Fibroblast of skin of left quadriceps (primary cell): Measurements from ENCODE around the gene FOXF1.

Source experiments
- DNase-seq, 2 experiments: peaks; one replicate each; pipeline ENCODE4 v3.0.0-alpha.2; 2013; ENCODE audit warnings: low read depth in 2 of 2

FOXF1 gene

GRCh38 chr16:86510465-86511261 is at the start of gene FOXF1:
Gene FOXF1, plus strand, starts transcription at chr16:86510527. Its CDS starts 43 bp downstream, at chr16:86510570.
- peak in 1 of 2 experiments; percentile 44 for DNase-seq

- no peak for DNase-seq
Measured at GRCh38 chr16:86461037-86461436, 49.3 kb upstream of the FOXF1 start.

- no peak for DNase-seq
Measured at GRCh38 chr16:86462334-86463084, 47.8 kb upstream of the FOXF1 start.

GRCh38 chr16:86464044-86464443 is 46.3 kb upstream of the FOXF1 start:
- no peak for DNase-seq

- DNase-seq = no peak
Measured at GRCh38 chr16:86465434-86465833, 44.9 kb upstream of the FOXF1 start.

GRCh38 chr16:86466696-86467406 is 43.5 kb upstream of the FOXF1 start:
- DNase-seq = no peak

GRCh38 chr16:86467490-86467889 is 42.8 kb upstream of the FOXF1 start:
- DNase-seq = no peak

- no peak for DNase-seq
Measured at GRCh38 chr16:86470964-86471363, 39.4 kb upstream of the FOXF1 start.

GRCh38 chr16:86471896-86472295 is 38.4 kb upstream of the FOXF1 start:
- no peak for DNase-seq

GRCh38 chr16:86472366-86472765 is 38.0 kb upstream of the FOXF1 start:
- DNase-seq = no peak

GRCh38 chr16:86476956-86477534 is 33.3 kb upstream of the FOXF1 start:
- DNase-seq = no peak

GRCh38 chr16:86477642-86478041 is 32.7 kb upstream of the FOXF1 start:
- DNase-seq = no peak

GRCh38 chr16:86478779-86479178 is 31.5 kb upstream of the FOXF1 start:
- no peak for DNase-seq

- DNase-seq = no peak
Measured at GRCh38 chr16:86479419-86479818, 30.9 kb upstream of the FOXF1 start.

GRCh38 chr16:86480444-86480843 is 29.9 kb upstream of the FOXF1 start:
- DNase-seq = no peak

GRCh38 chr16:86481607-86482006 is 28.7 kb upstream of the FOXF1 start:
- no peak for DNase-seq

GRCh38 chr16:86484240-86484639 is 26.1 kb upstream of the FOXF1 start:
- DNase-seq = no peak

GRCh38 chr16:86485746-86486145 is 24.6 kb upstream of the FOXF1 start:
- no peak for DNase-seq

- DNase-seq = no peak
Measured at GRCh38 chr16:86490859-86491639, 19.3 kb upstream of the FOXF1 start.

- DNase-seq = no peak
Measured at GRCh38 chr16:86491640-86492023, 18.7 kb upstream of the FOXF1 start.

- no peak for DNase-seq
Measured at GRCh38 chr16:86492267-86492960, 17.9 kb upstream of the FOXF1 start.
